Astrocyte of the spinal cord (primary cell): ENCODE data around the gene PDLIM5.

Experiments used
- DNase-seq: peaks from one replicate; pipeline ENCODE4 v3.0.0; 2011; ENCODE audit warnings: low read depth, low spot score
- H3K4me3 ChIP-seq: 2 replicates; pipeline ENCODE4 v1.5.1; 2011; ENCODE audit warnings: low read depth, mild to moderate bottlenecking, low read length, moderate library complexity
- CTCF ChIP-seq: IDR thresholded peaks from 2 replicates; pipeline ENCODE4 v1.5.1; 2012; ENCODE audit warnings: low read depth, mild to moderate bottlenecking, low read length, inconsistent platforms
- in situ Hi-C: cut with HindIII; loops from 2 replicates; pipeline ENCODE4 v1.10.0; 2017; ENCODE audit warnings: low sequenced_read_pairs

The PDLIM5 gene

GRCh38 chr4:94571298-94571697 lies 119.6 kb downstream of the PDLIM5 start:
- no peak overlapping the region for H3K4me3 ChIP-seq
- no peak for DNase-seq
- no peak for TF ChIP-seq CTCF
- in situ Hi-C loops, result no loop called here

- no peak for TF ChIP-seq CTCF
- no peak for DNase-seq
- in situ Hi-C loops, result no loop called here
- no peak overlapping the region for H3K4me3 ChIP-seq
Measured at GRCh38 chr4:94571715-94572114, 120.0 kb downstream of the PDLIM5 start.

DNA sequence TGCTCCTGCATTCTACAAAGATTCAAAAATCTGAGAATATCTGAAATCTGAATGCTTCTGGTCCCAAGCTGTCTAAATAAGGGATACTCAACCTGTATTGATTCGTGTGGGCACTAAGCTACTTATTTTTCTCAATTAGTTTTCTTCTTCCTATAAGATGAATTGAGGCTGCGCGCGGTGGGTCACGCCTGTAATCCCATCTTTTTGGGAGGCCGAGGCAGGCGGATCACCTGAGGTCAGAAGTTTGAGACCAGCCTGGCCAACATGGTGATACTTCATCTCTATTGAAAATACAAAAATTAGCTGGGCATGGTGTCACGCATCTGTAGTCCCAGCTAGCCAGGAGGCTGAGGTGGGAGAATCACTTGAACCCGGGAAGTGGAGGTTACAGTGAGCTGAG lies 122.3 kb downstream of the PDLIM5 start:
- no peak for DNase-seq
- TF ChIP-seq CTCF, result no peak
- in situ Hi-C loops, result no loop called here
- H3K4me3 ChIP-seq, result no peak overlapping the region

GRCh38 chr4:94574616-94575015 lies 122.9 kb downstream of the PDLIM5 start:
- H3K4me3 ChIP-seq, result no peak overlapping the region
- in situ Hi-C loops, result no loop called here
- no peak for TF ChIP-seq CTCF
- no peak for DNase-seq

GRCh38 chr4:94575652-94576051 lies 123.9 kb downstream of the PDLIM5 start:
- no peak overlapping the region for H3K4me3 ChIP-seq
- no peak for DNase-seq
- TF ChIP-seq CTCF, result no peak
- in situ Hi-C loops, result no loop called here

DNA sequence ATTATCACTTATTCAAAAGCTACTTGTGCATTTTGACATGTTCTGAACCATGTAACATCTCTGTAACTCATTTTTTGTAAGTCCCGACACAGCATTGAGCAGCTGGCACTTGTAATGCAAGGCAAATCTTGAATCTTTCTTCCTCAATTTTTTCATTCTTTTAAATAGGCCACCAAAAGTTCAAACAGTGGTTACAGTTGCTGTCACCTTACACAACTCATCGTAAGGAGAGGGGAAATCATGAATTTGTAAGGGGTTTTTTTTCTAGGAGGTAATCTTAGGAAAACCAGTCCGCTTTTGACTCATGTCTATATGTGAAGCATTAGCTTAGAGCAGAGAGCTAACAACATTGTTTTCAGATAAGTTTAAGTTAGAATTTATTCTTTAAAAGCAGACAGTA lies 124.5 kb downstream of the PDLIM5 start:
- in situ Hi-C loops, result no loop called here
- DNase-seq, result no peak
- no peak for TF ChIP-seq CTCF
- H3K4me3 ChIP-seq, result no peak overlapping the region

- no peak overlapping the region for H3K4me3 ChIP-seq
- in situ Hi-C loops, result no loop called here
- TF ChIP-seq CTCF, result no peak
- DNase-seq, result peak; percentile 90
Measured at GRCh38 chr4:94577136-94577535, 125.4 kb downstream of the PDLIM5 start.
